ACHN (cell line): ENCODE data around the gene DSE.
A peak's percentile ranks its signal among the peaks of the same experiment; 100 is the strongest.

Source experiments
- DNase-seq: peaks from one replicate; pipeline ENCODE4 v3.0.0-alpha.2; 2015
- in situ Hi-C: cut with HindIII; loops from 2 replicates; pipeline ENCODE4 v1.10.0; 2017; ENCODE audit warnings: low sequenced_read_pairs, low pct_ligation_motif_present, low pct_unique_long_range_greater_than_20kb

The DSE gene

DNA sequence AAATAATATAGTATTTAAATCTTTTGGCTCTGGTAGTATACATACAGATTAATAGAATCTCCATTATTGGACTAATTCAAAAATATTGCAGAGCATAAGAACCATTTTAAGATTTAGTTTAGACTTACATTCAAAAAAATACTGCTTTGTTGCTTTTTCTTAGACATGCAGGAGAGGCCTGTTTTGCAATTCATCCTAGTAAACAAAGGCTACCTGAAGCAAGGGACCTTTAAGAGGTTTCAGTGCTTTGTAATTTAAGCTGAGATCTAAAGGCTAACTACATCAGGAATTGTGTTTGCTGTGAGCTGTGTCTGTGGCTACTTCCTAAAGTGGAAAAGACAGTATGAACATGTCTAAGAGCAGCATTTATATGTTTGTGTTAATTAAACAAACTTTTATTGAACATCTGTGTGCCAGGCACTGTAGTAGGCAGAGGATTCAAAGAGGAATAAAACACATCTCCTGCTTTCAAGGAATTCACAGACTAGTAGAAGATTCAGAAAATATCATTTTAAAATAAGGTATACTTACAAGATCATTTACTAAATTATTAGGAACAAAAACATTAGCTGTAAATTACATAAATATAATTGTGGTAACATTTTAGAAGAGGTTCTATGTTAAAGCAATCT lies 61.3 kb downstream of the DSE start:
- in situ Hi-C loops: no loop called here

DNA sequence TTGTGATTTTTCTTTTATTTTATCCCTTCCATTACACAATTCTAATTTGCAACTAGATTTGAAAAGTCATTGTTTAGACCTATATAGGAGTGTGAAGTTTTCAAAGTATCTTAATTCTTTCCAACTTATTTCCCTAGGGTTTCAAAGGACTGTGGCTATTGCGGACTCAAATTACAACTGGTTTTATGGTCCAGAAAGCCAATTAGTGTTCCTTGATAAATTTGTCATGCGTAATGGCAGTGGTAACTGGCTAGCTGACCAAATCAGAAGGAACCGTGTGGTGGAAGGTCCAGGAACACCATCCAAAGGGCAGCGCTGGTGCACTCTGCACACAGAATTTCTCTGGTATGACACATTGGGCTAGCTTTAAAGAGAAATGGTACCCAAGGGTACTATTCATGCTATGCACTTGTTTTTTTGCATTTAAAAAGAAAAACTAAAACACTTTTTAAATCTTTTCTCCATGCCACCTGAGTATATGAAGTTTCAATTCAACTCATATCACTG lies 62.5 kb downstream of the DSE start:
- in situ Hi-C loops: no loop called here
- DNase-seq: no peak

More for the DNA sequence above, 61.3 kb downstream of the DSE start:
- no peak for DNase-seq

DNA sequence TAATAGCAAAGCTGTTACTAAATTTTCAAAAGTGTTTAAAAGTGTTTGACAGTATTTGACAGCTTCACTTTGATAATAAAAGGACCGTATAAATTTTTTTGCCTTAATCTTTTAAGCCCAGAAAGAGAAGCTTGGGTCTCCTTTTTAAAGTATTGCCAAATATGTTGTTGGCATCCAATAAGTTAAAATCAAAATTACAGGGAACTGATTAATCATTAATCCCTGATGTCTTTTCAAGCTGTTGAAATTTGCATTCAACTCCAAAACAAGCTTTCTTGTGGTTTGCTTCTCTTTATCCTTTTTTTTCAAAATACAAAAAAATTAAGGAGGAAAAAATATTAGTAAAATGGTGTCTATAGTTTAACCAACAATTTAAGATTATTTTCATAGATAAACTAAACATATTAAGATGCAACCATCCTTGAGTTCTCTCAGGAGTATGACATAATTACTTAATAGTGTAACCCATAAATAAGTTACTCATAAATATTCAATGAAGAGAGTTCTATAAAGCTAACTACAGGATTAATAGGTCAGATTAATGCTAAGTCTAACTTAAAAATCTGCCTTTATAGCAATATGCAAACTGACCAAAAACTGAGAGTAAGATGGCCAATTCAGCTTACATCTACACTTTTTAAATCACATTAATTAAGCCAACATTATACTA lies 63.4 kb downstream of the DSE start:
- in situ Hi-C loops: no loop called here
- DNase-seq: no peak

DNA sequence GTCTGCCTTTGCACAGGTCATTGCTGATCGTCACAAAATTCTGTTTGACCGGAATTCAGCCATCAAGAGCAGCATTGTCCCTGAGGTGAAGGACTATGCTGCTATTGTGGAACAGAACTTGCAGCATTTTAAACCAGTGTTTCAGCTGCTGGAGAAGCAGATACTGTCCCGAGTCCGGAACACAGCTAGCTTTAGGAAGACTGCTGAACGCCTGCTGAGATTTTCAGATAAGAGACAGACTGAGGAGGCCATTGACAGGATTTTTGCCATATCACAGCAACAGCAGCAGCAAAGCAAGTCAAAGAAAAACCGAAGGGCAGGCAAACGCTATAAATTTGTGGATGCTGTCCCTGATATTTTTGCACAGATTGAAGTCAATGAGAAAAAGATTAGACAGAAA lies 65.8 kb downstream of the DSE start:
- in situ Hi-C loops: no loop called here
- no peak for DNase-seq

DNA sequence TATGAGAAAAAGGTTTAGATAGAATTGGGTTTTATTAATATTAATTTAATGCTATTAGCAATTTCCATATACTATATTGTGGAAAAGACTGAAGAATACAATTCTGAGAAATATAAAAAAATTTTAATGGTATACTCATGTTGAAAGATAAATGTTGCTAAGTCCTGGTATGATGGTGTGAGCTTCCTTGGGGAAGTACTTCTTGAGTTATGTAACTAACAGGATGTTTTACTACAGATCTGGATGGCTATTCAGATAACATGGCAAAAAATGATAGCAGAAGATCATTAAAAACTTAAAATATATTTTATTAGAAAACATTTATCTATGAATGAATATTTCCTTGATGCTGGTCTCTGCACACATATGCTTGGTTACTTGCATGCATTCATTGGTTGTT lies 66.9 kb downstream of the DSE start:
- DNase-seq: no peak
- in situ Hi-C loops: no loop called here

DNA sequence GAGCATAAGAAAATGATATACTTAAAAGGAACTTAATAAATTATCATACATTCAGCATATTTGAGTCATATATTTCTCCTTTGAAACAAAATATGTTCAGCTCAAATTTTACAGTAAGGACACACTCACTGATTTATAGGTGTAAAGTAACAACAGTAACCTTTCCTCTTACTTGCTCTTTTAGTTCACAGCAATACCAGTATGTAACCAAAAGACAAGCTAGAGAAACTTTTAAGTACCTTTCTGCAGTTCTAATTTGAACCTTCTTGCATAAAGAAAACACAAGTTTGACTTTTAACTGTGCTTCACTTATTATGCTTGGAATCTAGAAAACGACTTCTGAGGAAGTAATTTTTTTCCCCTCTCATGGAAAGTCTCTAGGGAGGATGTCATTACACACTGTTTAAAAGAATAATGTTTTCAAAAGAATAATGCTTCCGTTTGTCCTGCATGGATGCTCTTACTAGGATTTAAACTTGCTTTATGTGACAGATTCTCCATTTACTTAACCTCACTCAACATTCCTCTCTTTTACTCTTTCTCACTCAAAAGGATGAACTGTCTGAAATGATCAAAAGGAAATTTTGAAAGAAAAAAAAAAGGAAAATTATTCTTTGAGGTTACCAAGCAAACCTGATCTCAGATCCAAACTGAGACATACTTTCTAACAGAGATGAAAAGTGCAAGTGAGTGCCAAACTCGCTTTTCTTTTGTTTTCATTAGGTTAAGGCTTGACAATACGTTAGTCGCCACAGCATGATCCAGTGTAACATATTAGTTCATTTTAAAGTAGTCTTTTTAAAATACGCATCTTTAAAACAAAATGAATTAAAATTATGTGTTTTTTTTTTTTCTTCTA lies 68.1 kb downstream of the DSE start:
- in situ Hi-C loops: no loop called here
- no peak for DNase-seq

DNA sequence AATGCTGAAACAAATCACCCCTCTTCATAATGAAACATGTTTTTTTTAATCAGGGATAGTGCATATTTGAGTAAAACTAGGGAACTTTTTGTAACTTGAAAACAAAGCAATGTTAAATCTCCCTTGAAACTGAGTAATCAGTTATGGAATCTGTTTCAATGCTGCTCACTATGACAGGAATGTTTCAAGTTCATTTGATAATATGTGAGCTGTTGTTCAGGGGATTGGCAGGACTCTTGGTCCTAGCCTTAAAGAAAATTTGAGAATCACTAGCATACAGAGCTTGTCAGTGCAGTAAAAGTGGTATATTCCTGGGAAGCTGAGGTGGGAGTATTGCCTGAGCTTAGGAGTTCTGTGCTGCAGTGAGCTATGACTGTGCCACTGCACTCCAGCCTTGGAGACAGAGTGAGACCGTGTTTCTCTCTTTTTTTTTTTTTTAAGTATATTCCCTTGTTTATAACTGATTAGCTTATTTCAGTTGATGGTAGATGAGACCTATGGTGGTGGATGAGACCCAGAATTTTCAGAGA lies 68.8 kb downstream of the DSE start:
- no peak for DNase-seq
- in situ Hi-C loops: no loop called here

DNA sequence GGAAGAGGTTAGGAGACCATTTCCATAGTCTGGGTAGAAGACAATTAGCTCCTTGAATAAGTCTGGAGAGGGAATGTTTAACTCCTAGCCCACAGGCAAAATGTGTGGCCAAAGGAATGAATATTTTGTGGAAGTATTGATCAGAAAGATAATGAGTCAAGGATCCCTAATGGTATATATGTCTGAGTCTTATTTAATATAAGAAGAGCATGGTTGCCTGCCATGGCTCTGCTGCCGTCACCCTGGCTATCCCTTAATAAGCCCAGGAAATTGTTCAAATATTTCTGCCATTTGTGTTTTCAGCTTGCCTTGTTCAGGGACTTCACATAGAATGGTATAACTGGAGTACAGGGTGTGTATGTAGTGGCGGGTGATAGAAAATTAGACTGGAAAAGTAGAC lies 72.4 kb downstream of the DSE start:
- in situ Hi-C loops: no loop called here

DNA sequence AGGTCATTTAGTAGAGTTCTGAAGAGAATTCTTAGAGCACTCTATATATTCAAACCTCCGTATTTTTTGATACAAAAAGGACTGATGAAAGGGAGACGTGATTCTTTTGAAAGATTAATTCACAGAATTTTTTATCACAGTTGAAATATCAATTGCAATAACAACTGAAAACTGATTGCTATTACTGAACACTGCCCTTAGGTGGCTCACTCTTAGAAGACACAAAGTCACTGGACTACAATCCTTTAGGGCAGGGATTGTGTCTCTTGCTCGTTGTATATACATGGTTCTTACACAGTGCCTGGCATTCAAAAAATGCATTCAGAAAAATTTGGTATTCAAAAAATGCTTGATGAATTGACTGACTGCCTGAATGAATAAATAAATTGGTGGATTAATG lies 73.3 kb downstream of the DSE start:
- in situ Hi-C loops: no loop called here
- peak; percentile 30 for DNase-seq

More for the DNA sequence above, 72.4 kb downstream of the DSE start:
- no peak for DNase-seq

DNA sequence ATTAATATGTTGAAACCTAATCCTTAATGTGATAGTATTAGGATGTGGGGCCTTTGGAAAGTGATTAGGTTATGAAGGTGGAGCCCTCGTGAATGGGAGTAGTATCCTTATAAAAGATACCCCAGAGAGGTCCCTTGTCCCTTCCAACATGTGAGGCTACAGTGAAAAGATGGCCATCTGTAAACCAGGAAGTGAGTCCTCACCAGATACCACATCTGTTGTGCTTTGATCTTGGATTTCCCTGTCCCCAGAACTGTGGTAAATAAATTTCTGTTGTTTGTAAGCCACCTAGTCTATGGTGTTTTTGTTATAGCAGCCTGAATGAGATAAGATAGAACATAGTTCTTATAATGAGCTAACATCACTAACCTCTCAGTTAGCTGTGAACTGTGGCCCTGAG lies 73.8 kb downstream of the DSE start:
- in situ Hi-C loops: no loop called here
- DNase-seq: no peak

DNA sequence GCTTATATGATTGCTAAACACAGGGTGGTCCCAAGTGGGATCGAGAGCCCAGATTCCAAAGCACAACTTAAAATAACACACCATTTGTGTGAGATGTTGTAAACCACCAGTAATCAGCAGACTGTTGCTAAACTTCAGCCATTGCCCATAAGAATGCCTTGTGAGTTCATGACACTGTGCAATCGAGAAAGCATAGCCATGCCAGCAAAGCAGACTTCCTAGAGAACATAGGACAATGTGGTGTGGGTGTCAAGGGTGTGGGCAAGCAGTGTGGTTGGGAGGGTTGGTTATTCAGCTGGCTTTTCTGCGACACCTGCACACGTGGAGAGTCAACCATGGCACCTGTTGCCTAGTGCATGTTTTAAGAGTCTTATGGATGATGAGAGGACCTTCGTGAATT lies 74.4 kb downstream of the DSE start:
- no peak for DNase-seq
- in situ Hi-C loops: no loop called here

DNA sequence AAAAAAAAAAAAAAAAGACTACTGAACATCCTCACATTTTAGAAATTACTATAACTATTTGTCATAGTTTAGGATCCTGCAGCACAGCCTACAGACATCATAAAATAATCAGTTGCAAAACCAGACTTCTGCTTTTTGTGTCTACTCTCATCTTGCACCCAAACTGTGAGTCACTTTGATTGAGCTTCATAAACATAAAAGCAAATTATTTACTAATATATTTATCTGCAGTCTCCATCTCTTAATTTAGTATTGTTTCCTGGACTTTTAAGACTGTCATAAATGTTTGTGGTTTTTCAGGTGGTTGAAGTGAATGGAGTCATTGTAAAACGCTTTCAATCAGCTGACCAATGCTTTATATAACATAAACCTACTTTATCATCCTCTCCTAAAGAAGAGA lies 75.7 kb downstream of the DSE start:
- no peak for DNase-seq
- in situ Hi-C loops: no loop called here

DNA sequence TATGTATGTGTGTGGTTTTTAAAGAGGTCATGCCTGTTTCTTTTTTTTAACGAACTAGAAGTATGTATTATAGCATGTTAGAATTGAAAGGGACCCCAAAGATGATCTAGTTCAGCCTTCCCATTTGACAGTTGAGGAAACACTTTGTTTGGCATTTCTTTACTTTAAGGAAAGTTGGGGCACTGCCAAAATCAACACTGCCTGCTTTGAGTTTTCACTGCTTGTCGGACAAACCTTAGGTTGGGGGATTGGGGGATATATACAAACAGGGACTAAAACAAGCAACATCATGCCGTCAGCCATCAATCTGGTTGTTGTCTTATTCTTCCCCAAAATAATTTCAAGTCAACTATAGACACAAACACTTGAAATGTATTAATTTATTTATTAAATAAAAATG lies 76.3 kb downstream of the DSE start:
- no peak for DNase-seq
- in situ Hi-C loops: no loop called here

DNA sequence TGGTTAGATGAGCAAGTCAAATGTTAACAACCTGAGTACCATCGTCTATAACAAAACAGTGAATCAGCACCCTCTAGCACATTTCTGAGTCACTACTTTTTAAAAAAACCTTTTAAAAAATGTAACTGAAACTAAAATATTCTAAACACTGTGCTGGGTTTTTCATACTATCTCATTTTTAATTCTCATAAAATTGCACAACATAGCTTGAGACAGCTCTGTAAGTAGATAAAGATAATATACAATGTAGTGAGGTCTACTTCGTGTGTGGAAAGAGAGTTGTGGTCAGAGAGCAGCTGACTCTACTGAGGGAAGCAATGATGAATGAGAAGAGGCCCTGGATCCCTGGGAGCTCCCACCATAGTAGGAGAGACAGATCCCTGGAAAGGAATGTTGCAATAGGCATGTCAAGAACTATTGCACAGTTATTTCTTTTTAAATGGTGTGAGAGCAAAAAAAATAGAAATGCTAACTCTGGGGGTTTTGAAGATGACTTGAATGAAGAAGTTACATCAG lies 76.8 kb downstream of the DSE start:
- DNase-seq: peak; percentile 41

DNA sequence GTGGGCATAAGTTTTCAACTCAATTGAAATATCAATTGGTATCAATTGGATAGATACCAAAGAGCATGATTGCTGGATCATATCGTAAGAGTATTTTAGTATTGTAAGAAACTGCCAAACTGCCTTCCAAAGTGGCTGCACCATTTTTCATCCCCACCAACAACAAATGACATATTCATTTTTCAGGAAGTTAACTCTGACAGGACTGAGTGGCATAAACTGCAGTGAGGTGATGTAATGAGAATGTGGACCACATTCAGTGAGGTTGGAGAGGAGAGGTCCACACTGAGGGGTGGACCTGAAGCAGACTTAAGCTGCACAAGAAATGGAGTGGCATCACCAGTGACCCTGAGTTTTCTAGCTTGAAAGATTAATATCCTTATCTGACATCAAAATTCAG lies 78.8 kb downstream of the DSE start:
- no peak for DNase-seq
- in situ Hi-C loops: no loop called here

More for the DNA sequence above, 76.8 kb downstream of the DSE start:
- in situ Hi-C loops: no loop called here

DNA sequence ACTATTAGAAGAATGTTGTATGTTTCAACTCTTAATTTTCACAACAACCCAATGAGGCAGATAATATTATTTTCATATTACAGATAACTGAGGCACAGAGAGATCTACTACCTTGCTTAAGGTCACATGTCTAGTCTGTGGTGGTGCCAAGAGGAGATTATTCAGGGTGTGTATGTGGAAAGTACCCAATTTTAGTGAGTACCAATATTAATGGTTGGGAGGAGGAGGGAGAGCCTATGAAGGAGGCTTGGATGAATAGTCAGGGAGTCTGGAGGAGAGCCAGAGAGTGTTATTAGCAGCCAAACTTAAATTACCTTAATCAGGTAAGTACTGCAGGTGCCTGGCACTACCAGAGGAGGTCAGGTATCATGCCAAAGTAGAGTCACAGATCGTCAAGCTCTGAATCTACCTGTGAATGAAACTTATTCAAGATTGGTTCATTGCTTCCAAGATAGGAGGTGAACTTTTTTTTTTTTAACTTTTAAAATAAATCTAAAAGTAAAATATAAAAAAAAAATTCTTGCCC lies 79.5 kb downstream of the DSE start:
- no peak for DNase-seq
- in situ Hi-C loops: no loop called here

DNA sequence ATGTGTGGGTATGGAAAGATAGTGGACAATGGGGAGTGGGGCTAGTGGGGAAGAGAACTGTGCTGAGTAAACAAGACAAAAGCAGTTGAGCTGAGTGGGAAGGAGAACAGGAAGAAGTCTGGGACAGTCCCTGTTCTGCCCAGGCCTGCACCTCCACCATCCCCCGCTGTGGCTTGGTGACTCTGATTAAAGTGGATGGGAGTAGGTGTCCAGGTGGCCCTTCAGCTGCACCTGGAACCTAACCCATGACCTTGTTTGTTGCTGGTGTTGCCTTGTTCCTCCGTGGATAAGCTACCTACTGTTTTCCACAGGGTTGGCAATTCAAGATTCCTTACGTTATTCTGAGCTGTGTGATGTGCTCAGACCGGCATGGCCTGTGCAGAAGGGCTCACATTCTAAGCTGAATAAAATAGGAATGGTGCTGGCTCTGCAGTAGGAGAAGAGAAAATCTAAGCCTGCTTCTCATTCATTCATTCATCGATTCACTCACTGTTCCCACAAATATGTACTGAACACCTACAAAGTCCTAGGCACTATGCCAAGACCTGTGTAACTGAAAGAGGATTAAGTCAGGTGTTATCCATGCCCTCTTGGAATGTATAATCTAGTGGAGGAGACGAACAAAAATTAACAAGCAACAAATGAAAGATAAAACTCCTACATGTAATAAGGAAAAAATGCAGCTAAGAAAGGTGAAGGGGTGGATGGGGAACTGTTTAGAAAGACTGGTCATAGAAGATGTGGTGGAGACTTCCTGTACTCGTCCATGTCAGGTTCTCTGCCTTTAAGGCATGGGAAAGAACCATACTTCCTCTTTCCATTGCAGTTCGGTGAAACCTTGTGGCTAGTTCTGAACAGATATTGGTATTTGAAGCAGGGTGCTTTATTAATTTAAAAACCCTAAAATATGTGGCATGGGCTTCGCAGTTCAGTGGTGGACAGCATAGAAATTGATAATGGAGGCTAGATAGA lies 80.3 kb downstream of the DSE start:
- DNase-seq: no peak
- in situ Hi-C loops: no loop called here

DNA sequence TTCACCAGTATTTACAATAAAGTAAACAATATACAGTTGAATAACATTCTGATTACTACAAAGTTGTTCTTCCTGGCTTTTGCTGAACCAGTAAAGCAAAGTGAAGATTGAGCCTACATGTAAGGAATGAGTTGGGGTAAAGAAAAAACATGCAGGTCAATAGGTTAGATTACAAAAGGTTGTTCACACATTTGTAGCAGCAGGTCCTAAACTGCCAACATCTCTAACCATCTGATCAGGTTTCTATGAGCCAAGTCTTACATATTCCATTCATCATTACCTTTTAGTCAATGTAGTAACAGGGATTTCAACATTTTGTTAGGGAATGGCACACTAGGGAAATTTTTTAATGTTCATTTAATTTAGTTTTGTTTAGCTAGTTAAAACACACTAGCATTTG lies 81.2 kb downstream of the DSE start:
- DNase-seq: no peak
- in situ Hi-C loops: no loop called here
